DND-41 (cell line): ENCODE data around the gene ARL6IP6.

Experiments
- CTCF ChIP-seq: IDR thresholded peaks from 2 replicates; pipeline ENCODE4 v1.5.1; 2012; ENCODE audit warnings: borderline replicate concordance, low read length, moderate library complexity, mild to moderate bottlenecking; ENCODE audit not compliant: poor library complexity, severe bottlenecking; ENCODE audit errors: extremely low read depth
- EZH2 ChIP-seq: IDR thresholded peaks from 3 replicates; pipeline ENCODE4 v1.6.1; 2012; ENCODE audit warnings: borderline replicate concordance, low read depth, mild to moderate bottlenecking, moderate library complexity, low read length, inconsistent platforms; ENCODE audit not compliant: severe bottlenecking

GRCh38 chr2:152790883-152791282 lies 72.5 kb downstream of the ARL6IP6 start:
- TF ChIP-seq CTCF (no peak), EZH2 (no peak)
